Dendritic cell treated with granulocyte-macrophage colony-stimulating factor and Interleukin-4, amounts not matched to agents 40 ng/mL and 50 ng/mL, for 4 days (primary cell): ENCODE measurements around the gene DAPP1.

Experiments used
- H3K27ac Mint-ChIP-seq: one replicate; pipeline ENCODE4 v1.8.0; 2022; ENCODE audit warnings: mild to moderate bottlenecking, mixed read lengths
- H3K27me3 Mint-ChIP-seq: one replicate; pipeline ENCODE4 v1.8.0; 2022; ENCODE audit warnings: mild to moderate bottlenecking, mixed read lengths
- H3K36me3 Mint-ChIP-seq: one replicate; pipeline ENCODE4 v1.8.0; 2022; ENCODE audit warnings: low read depth, mixed read lengths
- H3K4me1 Mint-ChIP-seq: one replicate; pipeline ENCODE4 v1.8.0; 2022; ENCODE audit warnings: low read depth, mixed read lengths
- H3K4me3 Mint-ChIP-seq: one replicate; pipeline ENCODE4 v1.8.0; 2022; ENCODE audit warnings: mild to moderate bottlenecking, moderate library complexity, mixed read lengths
- H3K9me3 Mint-ChIP-seq: one replicate; pipeline ENCODE4 v1.8.0; 2022; ENCODE audit warnings: mixed read lengths
- intact Hi-C: fragments of 100-400 bp; cut with micrococcal nuclease; formaldehyde crosslinking; loops from one replicate; pipeline ENCODE4 v1.15.0; 2022

DAPP1 gene

DNA sequence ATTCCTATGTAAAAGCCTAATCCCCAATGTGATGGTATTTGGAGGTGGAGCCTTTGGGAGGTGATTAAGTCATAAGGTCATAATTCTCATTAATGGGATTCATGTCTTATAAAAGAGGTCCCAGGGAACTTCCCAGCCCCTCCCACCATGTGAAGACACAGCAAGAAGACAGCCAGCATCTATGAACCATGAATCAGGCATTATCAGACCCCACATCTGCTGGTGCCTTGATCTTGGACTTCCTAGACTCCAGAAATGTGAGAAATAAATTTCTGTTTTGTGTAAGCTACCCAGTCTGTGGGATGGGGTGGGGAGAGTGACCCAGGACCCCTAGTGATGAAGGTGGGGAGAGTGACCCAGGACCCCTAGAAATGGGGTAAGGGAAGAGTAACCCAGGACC lies 6.1 kb upstream of the DAPP1 start:
- H3K4me1 Mint-ChIP-seq, result peaks cover 20% of the 10 kb centered on the region
- no peak overlapping the region for H3K27ac Mint-ChIP-seq
- H3K27me3 Mint-ChIP-seq, result no peaks in the 10 kb centered on the region
- no peak overlapping the region for H3K4me3 Mint-ChIP-seq
- no peaks in the 10 kb centered on the region for H3K36me3 Mint-ChIP-seq
- intact Hi-C loops, result loop anchor here (10.0 kb wide), 2 partner anchors 284 to 726 kb away; partner anchors contain the start of gene ADH5
- no peaks in the 10 kb centered on the region for H3K9me3 Mint-ChIP-seq

DNA sequence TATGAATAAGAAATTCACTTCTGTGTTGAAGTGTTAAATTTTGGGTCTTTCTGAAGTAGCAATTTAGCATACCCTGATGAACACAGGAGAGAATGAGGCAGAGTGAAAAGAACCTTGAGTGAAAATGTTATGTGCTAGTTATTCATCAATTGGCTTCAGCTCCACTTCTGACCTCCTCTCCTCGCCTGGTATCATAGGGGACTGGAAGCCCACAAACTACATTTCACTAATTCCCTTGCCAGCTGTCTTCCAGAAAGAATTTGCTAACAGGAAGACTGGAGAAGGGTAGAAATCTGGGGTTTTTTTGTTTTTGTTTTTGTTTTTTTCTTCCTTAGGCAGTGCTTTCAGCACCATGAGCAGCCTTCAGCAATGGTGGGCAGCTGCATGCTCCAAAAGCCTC lies 5.5 kb upstream of the DAPP1 start:
- intact Hi-C loops, result loop anchor here (10.0 kb wide), 2 partner anchors 284 to 726 kb away; partner anchors contain the start of gene ADH5
- Mint-ChIP-seq H3K36me3 (no peaks in the 10 kb centered on the region), H3K27ac (no peak overlapping the region), H3K9me3 (no peaks in the 10 kb centered on the region), H3K27me3 (no peaks in the 10 kb centered on the region), H3K4me1 (peaks cover 21% of the 10 kb centered on the region), H3K4me3 (no peak overlapping the region)

DNA sequence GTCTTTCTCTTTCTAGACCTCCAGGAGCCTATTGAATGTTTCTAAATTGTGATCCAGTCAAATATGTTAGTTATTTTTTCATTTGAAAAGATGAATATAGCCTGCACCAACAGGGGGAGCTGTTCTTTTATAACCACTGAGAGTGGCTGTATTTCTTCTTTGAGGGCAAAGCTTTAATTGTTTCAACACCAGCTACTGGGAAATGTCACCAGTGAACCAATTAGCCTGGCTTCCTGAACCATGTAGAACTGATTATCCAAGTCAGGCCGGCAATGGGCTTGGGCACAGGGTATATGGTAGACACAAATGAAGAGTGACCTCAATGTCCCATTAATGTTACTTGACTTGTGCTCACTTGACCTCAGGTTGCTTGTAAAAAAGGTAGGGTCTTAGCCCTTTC lies 4.8 kb upstream of the DAPP1 start:
- peaks cover 28% of the 10 kb centered on the region for H3K4me1 Mint-ChIP-seq
- intact Hi-C loops, result loop anchor here (1.0 to 10.0 kb wide), 3 partner anchors 73 to 727 kb away; partner anchors contain the start of gene ADH5
- H3K9me3 Mint-ChIP-seq, result no peaks in the 10 kb centered on the region
- peaks cover 4% of the 10 kb centered on the region for H3K36me3 Mint-ChIP-seq
- no peak overlapping the region for H3K27ac Mint-ChIP-seq
- no peak overlapping the region for H3K4me3 Mint-ChIP-seq
- no peaks in the 10 kb centered on the region for H3K27me3 Mint-ChIP-seq

DNA sequence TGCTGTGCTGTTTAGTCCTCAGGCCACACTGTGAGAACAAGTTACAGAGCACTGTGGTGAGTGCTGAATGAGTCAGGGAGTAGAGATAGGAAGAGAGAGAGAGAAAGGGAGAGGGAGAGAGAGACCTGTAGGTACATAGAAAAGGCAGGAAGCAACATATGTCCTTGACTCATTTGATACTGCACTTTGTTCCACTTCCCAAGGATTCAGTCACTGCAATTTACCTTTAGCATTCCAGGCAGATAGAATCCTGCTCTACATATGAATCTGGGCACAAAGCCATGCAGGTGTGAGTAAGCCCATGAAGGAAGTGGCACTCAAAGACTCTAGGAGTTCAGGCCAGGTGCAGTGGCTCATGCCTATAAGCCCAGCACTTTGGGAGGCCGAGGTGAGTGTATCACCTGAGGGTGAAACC lies 1.0 kb upstream of the DAPP1 start:
- peaks cover 18% of the 10 kb centered on the region for H3K36me3 Mint-ChIP-seq
- no peaks in the 10 kb centered on the region for H3K9me3 Mint-ChIP-seq
- H3K27ac Mint-ChIP-seq, result peak overlapping the region; percentile 76
- intact Hi-C loops, result loop anchor here (2.0 to 10.0 kb wide), 4 partner anchors 39 to 731 kb away; partner anchors contain the start of gene ADH5
- H3K4me1 Mint-ChIP-seq, result peaks cover 57% of the 10 kb centered on the region
- peak overlapping the region; percentile 0 for H3K4me3 Mint-ChIP-seq
- H3K27me3 Mint-ChIP-seq, result no peaks in the 10 kb centered on the region

DNA sequence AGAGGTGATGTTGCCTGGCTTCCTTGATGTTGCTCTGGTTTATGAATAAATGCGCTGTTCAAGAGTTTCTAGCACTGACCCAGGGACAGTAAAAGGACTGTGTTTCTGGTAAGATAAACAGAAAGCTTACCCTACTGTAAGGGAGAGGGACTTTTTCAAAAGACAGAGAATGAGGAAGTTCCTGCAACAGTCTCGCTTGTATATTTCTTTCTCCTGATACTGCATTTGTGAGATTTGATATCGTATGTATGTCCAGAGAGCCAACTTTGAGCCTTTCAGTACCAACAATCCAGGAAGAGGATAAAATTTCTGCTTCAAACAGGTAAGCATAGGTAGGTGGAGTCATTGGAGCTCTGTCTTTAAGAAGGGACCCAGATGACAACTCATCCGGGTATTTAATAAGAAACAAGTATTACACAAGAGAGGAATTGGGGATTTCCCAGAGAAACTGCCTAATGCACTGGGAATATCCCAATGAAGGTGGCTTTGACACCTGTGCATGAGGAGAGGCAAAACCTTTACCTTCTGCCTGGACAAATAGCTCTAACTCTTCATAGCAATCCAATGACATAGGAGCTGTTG lies 773 bp downstream of the DAPP1 start:
- peaks cover 66% of the 10 kb centered on the region for H3K4me1 Mint-ChIP-seq
- peak overlapping the region; percentile 95 for H3K4me3 Mint-ChIP-seq
- H3K27ac Mint-ChIP-seq, result peak overlapping the region; percentile 94

DNA sequence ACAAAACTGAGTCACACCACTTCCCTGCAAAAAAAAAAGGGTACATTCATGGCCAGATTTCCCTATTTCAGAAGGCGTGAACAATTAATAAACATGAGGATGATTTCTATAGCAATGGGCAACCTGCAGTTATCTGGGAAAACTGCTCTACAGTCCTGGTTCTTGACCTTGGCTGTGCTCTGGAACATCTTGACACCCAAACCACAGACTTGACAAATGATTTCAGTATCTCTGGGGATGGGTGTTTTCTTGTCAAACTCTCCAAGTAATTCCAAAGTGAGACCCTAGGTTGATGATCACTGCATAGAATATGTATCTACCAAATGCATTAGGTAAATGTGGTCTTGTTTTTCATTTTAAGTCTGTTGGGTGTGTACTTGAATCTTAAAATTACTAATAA lies 2.0 kb downstream of the DAPP1 start:
- Mint-ChIP-seq H3K27ac (peak overlapping the region; percentile 45), H3K27me3 (no peaks in the 10 kb centered on the region), H3K9me3 (no peaks in the 10 kb centered on the region), H3K4me3 (peak overlapping the region; percentile 51), H3K4me1 (peaks cover 74% of the 10 kb centered on the region), H3K36me3 (peaks cover 18% of the 10 kb centered on the region)
- intact Hi-C loops, result loop anchor here (10.0 kb wide), 2 partner anchors 276 to 734 kb away; partner anchors contain the start of gene ADH5

More for the DNA sequence above, 773 bp downstream of the DAPP1 start:
- no peaks in the 10 kb centered on the region for H3K27me3 Mint-ChIP-seq
- intact Hi-C loops, result loop anchor here (2.0 to 10.0 kb wide), 4 partner anchors 37 to 733 kb away; partner anchors contain the start of gene ADH5
- no peaks in the 10 kb centered on the region for H3K9me3 Mint-ChIP-seq
- H3K36me3 Mint-ChIP-seq, result peaks cover 18% of the 10 kb centered on the region

DNA sequence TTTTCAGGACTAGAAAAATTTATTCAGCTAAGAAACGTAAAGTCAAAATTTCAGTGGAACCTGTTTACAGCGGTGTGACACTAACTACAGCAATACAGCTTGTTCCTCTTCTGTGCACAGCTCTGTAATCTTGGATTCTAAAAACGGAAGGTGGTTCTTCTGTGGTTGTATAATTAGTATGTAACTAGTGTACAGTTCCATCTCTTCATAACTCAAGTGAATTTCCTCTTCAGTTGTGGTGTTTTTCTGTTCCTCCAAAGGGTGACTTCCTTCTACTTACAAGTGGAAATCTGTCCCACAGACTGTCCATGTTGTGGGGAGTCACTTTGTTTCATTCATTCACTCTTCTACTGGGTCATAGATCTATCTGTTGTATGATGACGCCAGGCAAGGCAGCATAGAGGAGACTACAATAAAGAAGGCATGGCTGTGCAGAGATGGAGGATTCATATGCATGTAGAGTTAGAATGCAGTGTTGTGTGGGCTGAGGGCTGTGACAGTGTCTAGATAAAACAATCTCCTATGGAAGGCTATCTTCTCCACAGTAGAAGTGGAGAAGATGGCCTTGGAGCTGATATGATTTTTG lies 5.4 kb downstream of the DAPP1 start:
- Mint-ChIP-seq H3K27me3 (no peaks in the 10 kb centered on the region), H3K36me3 (peaks cover 28% of the 10 kb centered on the region), H3K4me3 (peak overlapping the region; percentile 7), H3K27ac (peak overlapping the region; percentile 59), H3K9me3 (no peaks in the 10 kb centered on the region), H3K4me1 (peaks cover 83% of the 10 kb centered on the region)
- intact Hi-C loops, result no loop called here

DNA sequence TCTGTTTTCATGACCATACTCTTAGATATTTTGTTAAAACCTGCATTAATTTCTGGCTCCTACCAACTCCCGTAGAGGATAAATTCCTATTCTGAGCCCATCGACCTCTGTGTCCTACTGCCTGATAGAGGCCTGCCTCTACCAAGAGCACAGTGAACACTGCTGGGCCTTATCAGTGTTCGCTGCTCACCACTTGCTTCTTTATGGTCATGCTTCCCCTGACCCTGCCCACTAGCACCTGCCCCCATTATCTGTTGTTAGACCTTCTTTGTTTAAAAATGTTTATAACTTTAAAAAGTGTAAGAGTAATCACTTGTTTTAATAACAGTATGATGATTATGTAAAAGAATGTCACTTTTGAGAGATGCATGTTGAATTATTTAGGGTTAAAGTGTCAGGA lies 6.1 kb downstream of the DAPP1 start:
- H3K4me3 Mint-ChIP-seq, result no peak overlapping the region

DNA sequence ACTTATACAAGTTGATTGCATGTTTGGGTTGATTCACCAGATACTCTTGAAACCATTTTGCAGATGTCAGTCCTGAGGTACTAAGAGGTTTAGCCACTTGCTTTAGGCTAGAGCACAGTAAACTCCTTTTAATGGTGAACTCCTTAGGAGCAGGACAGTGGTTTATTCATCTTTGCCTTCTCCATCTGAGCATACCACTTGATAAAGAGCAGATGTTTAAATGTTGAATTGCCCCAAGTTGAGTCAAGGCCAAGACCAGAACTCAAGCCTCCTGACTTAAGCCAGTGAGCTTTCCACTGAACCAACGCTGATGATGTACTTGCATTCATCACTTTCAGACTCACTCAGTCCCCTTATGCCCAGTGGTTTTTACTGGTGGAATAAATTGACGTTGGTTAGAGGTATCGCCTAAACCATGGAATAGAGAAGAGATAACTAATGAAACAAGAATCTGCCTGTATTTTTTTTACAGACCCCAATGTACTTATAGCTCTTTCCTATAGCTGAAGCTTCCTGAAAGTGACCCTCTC lies 7.5 kb downstream of the DAPP1 start:
- intact Hi-C loops, result no loop called here
- H3K4me1 Mint-ChIP-seq, result peaks cover 76% of the 10 kb centered on the region
- H3K9me3 Mint-ChIP-seq, result no peaks in the 10 kb centered on the region
- no peak overlapping the region for H3K4me3 Mint-ChIP-seq
- peaks cover 16% of the 10 kb centered on the region for H3K36me3 Mint-ChIP-seq
- H3K27me3 Mint-ChIP-seq, result no peaks in the 10 kb centered on the region
- no peak overlapping the region for H3K27ac Mint-ChIP-seq

More for the DNA sequence above, 6.1 kb downstream of the DAPP1 start:
- Mint-ChIP-seq H3K36me3 (peaks cover 22% of the 10 kb centered on the region), H3K27me3 (no peaks in the 10 kb centered on the region), H3K9me3 (no peaks in the 10 kb centered on the region), H3K4me1 (peaks cover 84% of the 10 kb centered on the region), H3K27ac (peak overlapping the region; percentile 59)
- intact Hi-C loops, result no loop called here

DNA sequence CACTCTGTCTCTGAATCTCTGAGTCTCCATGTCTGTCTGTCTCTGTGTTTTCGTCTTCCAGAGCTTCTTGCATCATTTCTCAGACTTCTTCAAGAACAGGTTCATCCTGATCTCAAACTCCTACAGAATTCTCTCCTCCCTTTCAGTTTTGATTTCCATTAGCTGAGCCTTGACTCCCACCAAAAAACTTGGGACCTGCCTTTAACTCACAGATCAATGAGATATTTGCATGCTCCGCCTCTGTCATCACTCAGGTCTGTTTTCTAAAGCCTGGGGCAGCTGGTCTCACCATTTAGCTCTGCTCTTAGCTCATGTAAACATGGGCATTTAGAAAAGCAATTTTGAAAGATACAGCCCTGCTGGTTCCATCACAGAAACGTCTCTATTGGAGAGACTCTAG lies 8.6 kb downstream of the DAPP1 start:
- Mint-ChIP-seq H3K9me3 (no peaks in the 10 kb centered on the region), H3K4me3 (no peak overlapping the region), H3K27ac (peak overlapping the region; percentile 5), H3K4me1 (peaks cover 66% of the 10 kb centered on the region), H3K27me3 (no peaks in the 10 kb centered on the region), H3K36me3 (peaks cover 16% of the 10 kb centered on the region)
- intact Hi-C loops, result no loop called here

DNA sequence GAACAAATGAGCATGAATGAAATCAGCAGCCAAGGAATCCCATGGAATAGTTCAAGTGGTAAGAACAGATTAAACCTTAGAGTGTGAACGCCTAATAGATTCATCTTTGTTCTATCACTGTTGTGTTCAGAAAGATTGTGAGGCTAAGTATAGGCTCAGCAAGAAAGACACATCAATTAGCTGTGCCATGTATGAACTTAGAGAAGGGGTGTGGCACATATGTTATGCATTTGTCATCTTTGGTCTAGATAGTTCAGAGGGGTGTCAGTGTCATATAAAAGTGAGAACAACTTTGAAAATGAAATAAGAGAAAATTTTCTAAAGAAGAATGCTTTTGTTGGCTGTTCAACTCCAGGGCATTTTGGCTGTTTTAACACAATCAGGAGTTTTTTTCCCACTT lies 9.4 kb downstream of the DAPP1 start:
- Mint-ChIP-seq H3K27ac (no peak overlapping the region), H3K27me3 (no peaks in the 10 kb centered on the region), H3K36me3 (peaks cover 16% of the 10 kb centered on the region), H3K9me3 (no peaks in the 10 kb centered on the region), H3K4me1 (peaks cover 69% of the 10 kb centered on the region), H3K4me3 (no peak overlapping the region)
- intact Hi-C loops, result no loop called here

DNA sequence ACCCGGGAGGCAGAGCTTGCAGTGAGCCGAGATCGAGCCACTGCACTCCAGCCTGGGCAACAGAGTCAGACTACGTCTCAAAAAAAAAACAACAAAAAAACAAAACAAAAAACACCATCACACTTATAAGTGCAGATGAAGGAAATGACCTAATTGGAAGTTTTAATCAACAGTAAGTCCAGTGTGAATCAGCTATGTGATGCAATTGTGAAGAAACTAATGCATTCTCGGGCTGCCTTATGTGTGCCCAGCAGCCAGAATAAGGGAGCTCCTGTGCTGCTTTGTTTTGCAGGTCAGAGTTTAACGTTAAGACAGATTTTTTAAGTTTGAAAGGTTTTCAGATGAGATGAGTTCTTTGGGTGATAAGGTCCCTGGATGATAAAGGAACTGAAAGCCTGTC lies 10.8 kb downstream of the DAPP1 start:
- intact Hi-C loops, result no loop called here
- Mint-ChIP-seq H3K27ac (no peak overlapping the region), H3K9me3 (no peaks in the 10 kb centered on the region), H3K36me3 (peaks cover 16% of the 10 kb centered on the region), H3K4me3 (no peak overlapping the region), H3K27me3 (no peaks in the 10 kb centered on the region), H3K4me1 (peaks cover 66% of the 10 kb centered on the region)

DNA sequence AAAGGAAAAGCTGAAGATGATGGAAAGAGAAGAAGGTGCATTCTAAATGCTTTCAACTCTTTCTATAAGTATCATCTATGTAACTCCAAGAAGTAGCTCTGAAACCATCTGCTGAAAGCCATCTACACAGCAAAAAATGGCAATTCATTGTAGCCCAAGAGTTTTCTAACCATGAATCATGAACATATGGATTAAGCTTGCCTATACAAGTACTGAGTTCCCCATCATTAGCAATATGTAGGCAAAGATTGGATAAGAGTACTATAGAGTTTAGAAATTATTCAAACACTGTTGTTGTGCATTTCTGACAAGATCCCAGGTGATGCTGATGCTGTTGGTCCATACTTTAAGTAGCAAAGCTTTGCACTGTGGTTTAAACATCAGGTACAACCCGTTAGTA lies 11.2 kb downstream of the DAPP1 start:
- H3K4me3 Mint-ChIP-seq, result no peak overlapping the region
- intact Hi-C loops, result no loop called here
- H3K4me1 Mint-ChIP-seq, result peaks cover 62% of the 10 kb centered on the region
- H3K9me3 Mint-ChIP-seq, result no peaks in the 10 kb centered on the region
- no peak overlapping the region for H3K27ac Mint-ChIP-seq
- H3K36me3 Mint-ChIP-seq, result peaks cover 16% of the 10 kb centered on the region
- H3K27me3 Mint-ChIP-seq, result no peaks in the 10 kb centered on the region

DNA sequence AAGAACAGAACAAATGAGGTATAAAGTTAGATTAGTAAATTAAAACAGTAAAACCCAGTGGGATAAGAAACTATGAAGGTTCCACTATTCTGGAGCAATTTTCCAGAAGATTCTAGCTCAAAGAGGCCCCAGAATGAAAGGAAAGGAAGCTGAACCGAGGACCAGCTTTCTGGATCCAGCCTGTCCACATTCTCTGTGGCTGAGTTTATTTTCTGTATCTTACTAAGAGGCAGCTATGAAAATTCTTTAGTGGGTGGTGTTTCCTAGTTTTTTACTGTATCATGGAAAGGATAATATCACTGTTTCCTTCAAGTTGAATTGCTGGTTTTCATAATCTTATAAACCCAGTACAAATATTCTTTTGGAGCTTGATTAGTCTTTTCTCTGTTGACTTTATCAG lies 11.8 kb downstream of the DAPP1 start:
- intact Hi-C loops, result no loop called here
- Mint-ChIP-seq H3K36me3 (peaks cover 16% of the 10 kb centered on the region), H3K27ac (no peak overlapping the region)

More for the DNA sequence above, 11.8 kb downstream of the DAPP1 start:
- Mint-ChIP-seq H3K4me3 (no peak overlapping the region), H3K27me3 (no peaks in the 10 kb centered on the region), H3K4me1 (peaks cover 62% of the 10 kb centered on the region), H3K9me3 (no peaks in the 10 kb centered on the region)
